ENCODE measurements around the gene FGF10.

Gene FGF10

DNA sequence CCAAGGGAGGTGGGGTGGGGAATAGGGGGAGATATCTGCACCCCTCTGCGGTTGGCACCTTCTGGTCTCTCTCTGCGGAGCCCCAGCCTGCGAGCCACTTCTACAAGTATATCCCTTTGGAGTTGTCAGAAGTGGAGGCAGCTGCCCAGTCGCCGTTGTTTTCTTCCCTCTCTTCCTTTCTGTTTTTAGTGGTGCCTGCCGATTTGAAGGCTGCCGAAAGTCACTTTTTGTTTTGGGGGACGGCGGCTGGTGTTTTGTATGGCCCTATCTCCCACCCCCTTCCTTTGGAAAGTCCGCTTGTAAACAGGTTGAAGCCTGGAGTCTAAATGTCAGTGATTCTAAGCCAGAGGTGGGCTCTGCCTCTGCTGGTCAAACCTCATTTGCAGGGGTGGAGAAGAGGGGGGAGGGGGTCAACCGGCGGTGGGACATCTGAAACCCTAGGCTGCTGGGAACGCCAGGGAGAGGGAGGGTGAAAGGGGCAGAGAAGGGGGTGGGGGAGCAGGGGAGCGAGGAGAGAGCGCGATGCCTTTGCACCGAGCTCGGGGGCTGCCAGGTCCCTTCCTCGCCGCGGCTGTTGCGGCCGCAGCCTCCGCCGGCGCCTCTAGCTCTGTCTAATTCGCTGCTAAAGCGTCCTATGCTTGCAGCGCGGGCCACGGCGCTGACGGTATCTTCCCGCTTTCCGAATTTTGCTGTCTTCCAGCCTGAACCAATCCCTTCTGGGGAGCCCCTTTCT, at the start of gene FGF10:
TSS of gene FGF10 (minus strand) at position 331 of the 733 bp plus-strand sequence. CDS start 738 bp downstream, outside the sequence.
- TF ChIP-seq, protein P1, sequence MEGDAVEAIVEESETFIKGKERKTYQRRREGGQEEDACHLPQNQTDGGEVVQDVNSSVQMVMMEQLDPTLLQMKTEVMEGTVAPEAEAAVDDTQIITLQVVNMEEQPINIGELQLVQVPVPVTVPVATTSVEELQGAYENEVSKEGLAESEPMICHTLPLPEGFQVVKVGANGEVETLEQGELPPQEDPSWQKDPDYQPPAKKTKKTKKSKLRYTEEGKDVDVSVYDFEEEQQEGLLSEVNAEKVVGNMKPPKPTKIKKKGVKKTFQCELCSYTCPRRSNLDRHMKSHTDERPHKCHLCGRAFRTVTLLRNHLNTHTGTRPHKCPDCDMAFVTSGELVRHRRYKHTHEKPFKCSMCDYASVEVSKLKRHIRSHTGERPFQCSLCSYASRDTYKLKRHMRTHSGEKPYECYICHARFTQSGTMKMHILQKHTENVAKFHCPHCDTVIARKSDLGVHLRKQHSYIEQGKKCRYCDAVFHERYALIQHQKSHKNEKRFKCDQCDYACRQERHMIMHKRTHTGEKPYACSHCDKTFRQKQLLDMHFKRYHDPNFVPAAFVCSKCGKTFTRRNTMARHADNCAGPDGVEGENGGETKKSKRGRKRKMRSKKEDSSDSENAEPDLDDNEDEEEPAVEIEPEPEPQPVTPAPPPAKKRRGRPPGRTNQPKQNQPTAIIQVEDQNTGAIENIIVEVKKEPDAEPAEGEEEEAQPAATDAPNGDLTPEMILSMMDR (IDR thresholded peaks at IDR 0.05): no peak

DNA sequence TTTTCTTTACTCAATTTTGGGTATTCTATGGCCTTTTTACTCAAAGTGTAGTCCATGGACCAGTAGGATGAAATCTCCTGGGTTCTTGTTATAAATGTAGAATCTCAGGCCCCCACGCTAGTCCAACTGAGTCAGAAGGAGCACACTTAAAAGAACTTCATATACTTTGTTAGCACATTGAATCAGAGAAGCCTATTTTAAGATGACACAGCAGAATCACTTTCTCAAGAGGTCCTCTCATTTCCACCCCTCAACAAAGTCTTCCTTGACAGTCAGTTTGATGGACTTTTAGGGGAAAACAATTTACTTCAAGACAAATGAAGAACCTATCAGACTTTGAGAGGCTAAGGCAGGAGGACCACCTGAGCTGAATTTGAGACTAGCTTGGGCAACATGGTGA, 37.7 kb upstream of the FGF10 start:
- TF ChIP-seq, protein P1 (IDR thresholded peaks at IDR 0.05): no peak

DNA sequence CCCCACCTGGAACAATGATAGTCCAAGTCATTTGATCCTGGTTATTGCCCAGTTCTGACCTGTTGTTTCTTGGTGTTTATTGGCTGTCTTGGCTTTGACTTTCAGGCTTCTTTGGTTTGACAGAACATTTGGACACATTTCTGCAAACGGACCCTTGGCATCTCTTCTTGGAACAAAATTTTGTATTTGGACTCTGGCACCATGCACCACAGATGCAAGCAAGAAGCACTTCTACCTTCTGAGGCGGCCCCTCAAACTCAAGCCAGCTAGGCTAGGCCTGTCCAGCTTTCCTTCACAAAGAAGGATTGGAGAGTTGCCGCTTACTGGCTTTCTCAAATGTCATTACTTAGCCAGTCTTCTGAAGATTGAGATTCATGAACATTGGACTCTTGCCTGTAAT, 23.1 kb upstream of the FGF10 start:
- TF ChIP-seq, protein P1 (IDR thresholded peaks at IDR 0.05): no peak

DNA sequence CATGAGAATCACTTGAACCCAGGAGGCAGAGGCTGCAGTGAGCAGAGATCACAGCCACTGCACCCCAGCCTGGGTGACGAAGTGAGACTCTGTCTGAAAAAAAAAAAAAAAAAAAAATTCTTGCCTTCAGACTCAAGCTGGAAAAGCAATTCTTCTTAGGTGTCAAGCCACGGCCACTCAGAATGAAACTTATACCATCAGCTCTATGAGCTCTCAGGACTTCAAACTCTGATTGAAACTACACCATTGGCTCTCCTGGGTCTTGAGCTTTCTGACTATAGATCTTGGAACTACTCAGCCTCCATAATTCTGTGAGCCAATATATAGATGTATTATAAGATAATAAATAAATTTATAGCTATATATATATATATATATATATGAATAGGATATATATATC, 12.9 kb upstream of the FGF10 start:
- TF ChIP-seq, protein P1 (IDR thresholded peaks at IDR 0.05): no peak

DNA sequence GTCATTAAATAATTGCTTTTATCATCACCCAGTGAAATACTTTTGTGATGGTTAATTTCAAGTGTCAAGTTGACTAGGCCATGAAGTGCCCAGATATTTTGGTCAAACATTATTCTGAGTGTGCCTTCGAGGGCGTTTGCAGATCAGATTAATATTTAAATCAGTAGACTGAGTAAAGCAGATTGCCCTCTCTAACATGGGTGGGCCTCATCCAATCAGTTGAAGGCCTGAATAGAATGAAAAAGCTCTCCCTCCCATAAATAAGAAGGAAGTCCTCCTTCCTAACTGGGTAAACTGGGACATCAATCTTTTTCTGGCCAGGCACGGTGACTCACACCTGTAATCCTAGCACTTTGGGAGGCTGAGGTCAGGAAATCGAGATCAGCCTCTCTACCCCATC, 12.4 kb upstream of the FGF10 start:
- TF ChIP-seq, protein P1 (IDR thresholded peaks at IDR 0.05): no peak

GRCh38 chr5:44398382-44398781, 9.2 kb upstream of the FGF10 start:
- TF ChIP-seq, protein P1 (IDR thresholded peaks at IDR 0.05): no peak

- TF ChIP-seq, protein P1 (IDR thresholded peaks at IDR 0.05): no peak
Measured at GRCh38 chr5:44396312-44396711, 7.1 kb upstream of the FGF10 start.

- TF ChIP-seq, protein P1 (IDR thresholded peaks at IDR 0.05): no peak
Measured at GRCh38 chr5:44390351-44390750, 1.1 kb upstream of the FGF10 start.

Data from LNCAP (cell line).